PC-3 (cell line): Measurements from ENCODE around the gene PCBP3.

Source experiments
- EZH2 ChIP-seq: fragments of 300-600 bp; sonication (generic); IDR thresholded peaks from one replicate; pipeline ENCODE4 v1.6.1; 2017; ENCODE audit warnings: antibody characterized with exemption, mild to moderate bottlenecking, low read length; ENCODE audit not compliant: unreplicated experiment
- TF ChIP-seq, protein P1 (sequence below): fragments of 300-600 bp; sonication (generic); conservative IDR thresholded peaks from 2 replicates; pipeline ENCODE4 v1.5.1; 2017; ENCODE audit warnings: antibody characterized with exemption, low read depth, mild to moderate bottlenecking, low read length

GRCh38 chr21:45792682-45793383 is 149.3 kb downstream of the PCBP3 start:
- no peak for TF ChIP-seq EZH2
- TF ChIP-seq, protein P1, sequence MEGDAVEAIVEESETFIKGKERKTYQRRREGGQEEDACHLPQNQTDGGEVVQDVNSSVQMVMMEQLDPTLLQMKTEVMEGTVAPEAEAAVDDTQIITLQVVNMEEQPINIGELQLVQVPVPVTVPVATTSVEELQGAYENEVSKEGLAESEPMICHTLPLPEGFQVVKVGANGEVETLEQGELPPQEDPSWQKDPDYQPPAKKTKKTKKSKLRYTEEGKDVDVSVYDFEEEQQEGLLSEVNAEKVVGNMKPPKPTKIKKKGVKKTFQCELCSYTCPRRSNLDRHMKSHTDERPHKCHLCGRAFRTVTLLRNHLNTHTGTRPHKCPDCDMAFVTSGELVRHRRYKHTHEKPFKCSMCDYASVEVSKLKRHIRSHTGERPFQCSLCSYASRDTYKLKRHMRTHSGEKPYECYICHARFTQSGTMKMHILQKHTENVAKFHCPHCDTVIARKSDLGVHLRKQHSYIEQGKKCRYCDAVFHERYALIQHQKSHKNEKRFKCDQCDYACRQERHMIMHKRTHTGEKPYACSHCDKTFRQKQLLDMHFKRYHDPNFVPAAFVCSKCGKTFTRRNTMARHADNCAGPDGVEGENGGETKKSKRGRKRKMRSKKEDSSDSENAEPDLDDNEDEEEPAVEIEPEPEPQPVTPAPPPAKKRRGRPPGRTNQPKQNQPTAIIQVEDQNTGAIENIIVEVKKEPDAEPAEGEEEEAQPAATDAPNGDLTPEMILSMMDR: no peak
